CD14-positive monocyte (primary cell): ENCODE data around the gene CLCN5. TPM values are rescaled to one million over a fixed set of nuclear protein-coding genes. Genes with fewer than 3 reads are reported as not detected.

Experiments used
- DNase-seq, 3 donors: peaks; one replicate each; pipeline ENCODE4 v3.0.0-alpha.2; 2011 to 2022
- H2AFZ ChIP-seq: 2 replicates; pipeline ENCODE4 v1.6.0; 2012; ENCODE audit warnings: mild to moderate bottlenecking, low read depth, low read length, inconsistent platforms; ENCODE audit not compliant: insufficient read depth, poor library complexity, severe bottlenecking
- H3K27ac ChIP-seq, 2 donors: 1 replicate in 1 of 2; 2 replicates in 1 of 2; pipeline ENCODE4 v1.5.1; 2012 to 2013; ENCODE audit warnings: low read length in 2 of 2, control low read depth in 1 of 2, inconsistent platforms in 1 of 2, low read depth in 1 of 2, mild to moderate bottlenecking in 1 of 2
- H3K27me3 ChIP-seq, 2 donors: one replicate each; pipeline versions ENCODE4 v1.6.0 to v1.6.1; 2011 to 2013; ENCODE audit warnings: low read length in 2 of 2; ENCODE audit not compliant: control insufficient read depth in 2 of 2, insufficient read depth in 2 of 2
- H3K36me3 ChIP-seq, 2 donors: replicated peaks in 1 of 2; 1 replicate in 1 of 2; 2 replicates in 1 of 2; pipeline versions ENCODE4 v1.5.1 to v1.6.1; 2012 to 2013; ENCODE audit warnings: low read length in 2 of 2, control low read depth in 1 of 2, inconsistent platforms in 1 of 2, mild to moderate bottlenecking in 1 of 2; ENCODE audit not compliant: insufficient read depth in 2 of 2, control insufficient read depth in 1 of 2
- H3K4me1 ChIP-seq, 2 donors: 1 replicate in 1 of 2; 2 replicates in 1 of 2; pipeline versions ENCODE4 v1.5.1 to v1.6.1; 2012 to 2013; ENCODE audit warnings: low read length in 2 of 2, control low read depth in 1 of 2, inconsistent platforms in 1 of 2, mild to moderate bottlenecking in 1 of 2, moderate library complexity in 1 of 2; ENCODE audit not compliant: insufficient read depth in 2 of 2, control insufficient read depth in 1 of 2
- H3K4me2 ChIP-seq: replicated peaks from 2 replicates; pipeline ENCODE3; 2012; ENCODE audit warnings: low read length, moderate library complexity, mild to moderate bottlenecking; ENCODE audit not compliant: poor library complexity, severe bottlenecking; ENCODE audit errors: extremely low read depth
- H3K4me3 ChIP-seq, 3 experiments: fragments of 200-600 bp in 1 of 3; sonication (generic) in 1 of 3; replicated peaks in 1 of 3; 1 replicate in 2 of 3; 2 replicates in 1 of 3; pipeline ENCODE4 v1.5.1; 2011 to 2013; ENCODE audit warnings: low read length in 3 of 3, mild to moderate bottlenecking in 3 of 3, control low read depth in 2 of 3, low read depth in 2 of 3, inconsistent platforms in 1 of 3, moderate library complexity in 1 of 3
- H3K79me2 ChIP-seq: 2 replicates; pipeline ENCODE4 v1.6.0; 2012; ENCODE audit warnings: mild to moderate bottlenecking, control low read depth, inconsistent platforms, low read length, moderate library complexity; ENCODE audit not compliant: insufficient read depth
- H3K9ac ChIP-seq: 2 replicates; pipeline ENCODE4 v1.6.0; 2017; ENCODE audit warnings: low read length, mild to moderate bottlenecking; ENCODE audit not compliant: insufficient read depth, poor library complexity, severe bottlenecking
- H3K9me3 ChIP-seq, 2 donors: replicated peaks in 1 of 2; 1 replicate in 1 of 2; 2 replicates in 1 of 2; pipeline versions ENCODE4 v1.5.1 to v1.6.1; 2012 to 2013; ENCODE audit warnings: low read length in 2 of 2, control low read depth in 1 of 2; ENCODE audit not compliant: control insufficient read depth in 1 of 2, insufficient read depth in 1 of 2
- H4K20me1 ChIP-seq: 2 replicates; pipeline ENCODE4 v1.6.0; 2012; ENCODE audit warnings: mild to moderate bottlenecking, low read length, control low read depth, moderate library complexity; ENCODE audit not compliant: insufficient read depth
- H3K27ac Mint-ChIP-seq, 7 donors: one replicate each; pipeline ENCODE4 v1.8.0; 2020; ENCODE audit warnings: mild to moderate bottlenecking in 7 of 7, mixed read lengths in 7 of 7, moderate library complexity in 6 of 7, inconsistent platforms in 2 of 7
- H3K27me3 Mint-ChIP-seq, 3 donors: one replicate each; pipeline ENCODE4 v1.8.0; 2021 to 2022; ENCODE audit warnings: low read depth in 3 of 3, mild to moderate bottlenecking in 3 of 3, mixed read lengths in 3 of 3, moderate library complexity in 3 of 3, inconsistent platforms in 1 of 3
- H3K36me3 Mint-ChIP-seq, 2 donors: one replicate each; pipeline ENCODE4 v1.8.0; 2020; ENCODE audit warnings: mixed read lengths in 2 of 2, inconsistent platforms in 1 of 2, mild to moderate bottlenecking in 1 of 2
- H3K4me1 Mint-ChIP-seq: one replicate; pipeline ENCODE4 v1.8.0; 2020; ENCODE audit warnings: mild to moderate bottlenecking, mixed read lengths
- H3K4me3 Mint-ChIP-seq, 2 donors: one replicate each; pipeline ENCODE4 v1.8.0; 2020; ENCODE audit warnings: mild to moderate bottlenecking in 2 of 2, mixed read lengths in 2 of 2, moderate library complexity in 1 of 2
- H3K9me3 Mint-ChIP-seq, 7 donors: one replicate each; pipeline ENCODE4 v1.8.0; 2020 to 2022; ENCODE audit warnings: mixed read lengths in 7 of 7, mild to moderate bottlenecking in 6 of 7, moderate library complexity in 6 of 7, inconsistent platforms in 2 of 7
- CTCF ChIP-seq: fragments of 200-600 bp; IDR thresholded peaks from one replicate; pipeline ENCODE4 v1.8.0; 2022; ENCODE audit warnings: antibody characterized with exemption, mild to moderate bottlenecking
- whole genome bisulfite sequencing: methylation state at CpG from one replicate; pipeline ENCODE4 v1.1.5; 2013; ENCODE audit warnings: missing lambda C conversion rate; ENCODE audit not compliant: insufficient coverage; 5-methylcytosine and 5-hydroxymethylcytosine counted together
- intact Hi-C, 2 donors: fragments of 100-400 bp; cut with micrococcal nuclease; formaldehyde crosslinking; loops; one replicate each; pipeline versions ENCODE4 v1.15.0 to v1.15.1; 2023
- polyA plus RNA-seq, 3 donors: library from polyadenylated mRNA; depleted of rRNA in 1 of 3; unstranded in 2 of 3; stranded (reverse) in 1 of 3; fragments of 300-500 nt in 2 of 3; fragments of >200 nt in 1 of 3; fragmentation: Illumina TruSeq in 2 of 3; gene quantifications; 1 replicate in 2 of 3; 2 replicates in 1 of 3; pipeline ENCODE4 v1.2.3, GENCODE V29; 2012 to 2021

Gene CLCN5
- polyA plus RNA-seq, 3 donors: 4.1 to 4.2 (median 4.1) TPM

DNA sequence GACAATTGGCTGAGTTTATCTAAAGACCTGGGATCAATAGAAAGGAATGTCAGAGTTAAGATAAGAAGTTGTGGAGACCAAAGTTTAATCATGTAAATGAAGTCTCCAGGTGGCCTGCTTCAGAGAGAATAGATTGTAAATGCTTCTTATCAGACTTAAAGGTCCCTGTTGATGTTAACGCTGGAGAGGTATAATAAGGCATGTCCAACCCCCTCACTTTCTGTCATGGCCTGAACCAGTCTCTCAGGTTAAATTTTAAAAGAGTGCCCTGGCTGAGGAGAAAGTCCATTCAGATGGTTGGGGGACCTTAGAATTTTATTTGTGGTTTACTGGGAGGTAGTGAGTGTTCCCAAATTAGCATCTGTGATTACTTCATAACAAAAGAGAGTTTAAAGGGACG, 191.7 kb downstream of the CLCN5 start:
- no peak for DNase-seq
- no peaks in the 10 kb centered on the region for H3K36me3 ChIP-seq
- no peaks in the 10 kb centered on the region for H4K20me1 ChIP-seq
- H3K9ac ChIP-seq: no peak overlapping the region
- Mint-ChIP-seq H3K9me3 (peaks cover 0 to 2% (median 0%) of the 10 kb centered on the region in 7 donors), H3K36me3 (no peaks in the 10 kb centered on the region), H3K27ac (no peak overlapping the region), H3K4me1 (peaks cover 19% of the 10 kb centered on the region), H3K27me3 (peaks cover 0 to 4% (median 0%) of the 10 kb centered on the region in 3 donors), H3K4me3 (no peak overlapping the region)
- no peaks in the 10 kb centered on the region for H3K9me3 ChIP-seq
- no peak overlapping the region for H3K4me3 ChIP-seq
- H3K27me3 ChIP-seq: no peaks in the 10 kb centered on the region
- H3K79me2 ChIP-seq: no peaks in the 10 kb centered on the region
- no peak overlapping the region for H3K27ac ChIP-seq
- H3K4me1 ChIP-seq: peaks cover 0 to 3% of the 10 kb centered on the region in 2 donors
- TF ChIP-seq CTCF: no peak
- no CpG with 5 or more reads among the region's 2 CpGs for WGBS
- no peak overlapping the region for H3K4me2 ChIP-seq
- intact Hi-C loops: no loop called here
- H2AFZ ChIP-seq: no peak overlapping the region

DNA sequence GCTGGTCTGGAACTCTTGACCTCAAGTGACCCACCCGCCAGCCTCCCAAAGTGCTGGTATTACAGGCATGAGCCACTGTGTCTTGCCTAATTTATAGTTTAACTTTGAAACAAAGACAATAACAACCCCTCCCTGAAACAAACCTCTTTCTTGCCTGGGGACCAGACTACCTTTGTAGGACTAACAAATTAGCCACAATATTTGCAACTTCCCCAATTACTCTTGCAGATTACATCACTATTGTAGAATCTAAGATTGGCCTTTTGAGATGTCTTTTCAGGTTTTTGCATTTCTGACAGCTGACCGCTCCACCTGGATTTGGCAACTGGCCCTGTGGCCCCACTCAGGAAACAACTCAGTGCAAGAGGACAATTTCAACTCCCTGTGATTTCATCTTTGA, 193.6 kb downstream of the CLCN5 start:
- H3K4me1 ChIP-seq: peaks cover 0 to 3% of the 10 kb centered on the region in 2 donors
- no peak for TF ChIP-seq CTCF
- no peaks in the 10 kb centered on the region for H3K79me2 ChIP-seq
- no peak overlapping the region for H2AFZ ChIP-seq
- no peaks in the 10 kb centered on the region for H3K9me3 ChIP-seq
- H3K36me3 ChIP-seq: no peaks in the 10 kb centered on the region
- no CpG with 5 or more reads among the region's 2 CpGs for WGBS
- no peak overlapping the region for H3K4me2 ChIP-seq
- no peaks in the 10 kb centered on the region for H3K27me3 ChIP-seq
- Mint-ChIP-seq H3K9me3 (peaks cover 0 to 2% (median 0%) of the 10 kb centered on the region in 7 donors), H3K36me3 (no peaks in the 10 kb centered on the region), H3K4me1 (peaks cover 13% of the 10 kb centered on the region), H3K27me3 (peaks cover 0 to 2% (median 0%) of the 10 kb centered on the region in 3 donors), H3K4me3 (no peak overlapping the region), H3K27ac (no peak overlapping the region)
- H4K20me1 ChIP-seq: no peaks in the 10 kb centered on the region
- H3K9ac ChIP-seq: no peak overlapping the region
- no peak overlapping the region for H3K27ac ChIP-seq
- DNase-seq: no peak
- no peak overlapping the region for H3K4me3 ChIP-seq
- intact Hi-C loops: no loop called here
